Right atrium auricular region (tissue), 2 donors: Measurements from ENCODE around the gene SIX2. TPM values are rescaled to one million over a fixed set of nuclear protein-coding genes. Genes with fewer than 3 reads are reported as not detected.
A peak's percentile ranks its signal among the peaks of the same experiment; 100 is the strongest.

Source experiments
- DNase-seq: peaks from one replicate; pipeline ENCODE4 v3.0.0-alpha.2; 2019; ENCODE audit warnings: low spot score
- H3K27ac ChIP-seq, 2 donors: fragments of 200-600 bp; sonication (generic); 1 replicate in 1 of 2; 2 replicates in 1 of 2; pipeline ENCODE4 v1.5.1; 2016 to 2019
- H3K27me3 ChIP-seq, 2 donors: fragments of 200-600 bp; sonication (generic); one replicate each; pipeline versions ENCODE4 v1.5.1 to v1.6.0; 2017 to 2019
- H3K36me3 ChIP-seq: fragments of 200-600 bp; sonication (generic); one replicate; pipeline ENCODE4 v1.5.1; 2016
- H3K4me1 ChIP-seq, 2 donors: fragments of 200-600 bp; sonication (generic); one replicate each; pipeline versions ENCODE4 v1.5.1 to v1.6.0; 2017 to 2019
- H3K4me3 ChIP-seq, 2 donors: fragments of 200-600 bp; sonication (generic); 1 replicate in 1 of 2; 2 replicates in 1 of 2; pipeline ENCODE4 v1.5.1; 2017 to 2019; ENCODE audit warnings: mild to moderate bottlenecking in 1 of 2, moderate library complexity in 1 of 2
- H3K9me3 ChIP-seq, 2 donors: fragments of 200-600 bp; sonication (generic); one replicate each; pipeline ENCODE4 v1.5.1; 2019
- total RNA-seq, 2 donors: library from RNA; depleted of rRNA; stranded (reverse); fragments of >200 nt; gene quantifications; one replicate each; pipeline ENCODE4 v1.1.0, GENCODE V29; 2016
- TF ChIP-seq, protein P1 (sequence below), 2 donors: fragments of 200-600 bp; sonication (generic); IDR thresholded peaks; one replicate each; pipeline ENCODE4 v1.5.1; 2019; ENCODE audit warnings: antibody characterized with exemption in 2 of 2

Gene SIX2
- total RNA-seq, 2 donors from 2014 or later = 1.1 to 2.3 TPM

DNA sequence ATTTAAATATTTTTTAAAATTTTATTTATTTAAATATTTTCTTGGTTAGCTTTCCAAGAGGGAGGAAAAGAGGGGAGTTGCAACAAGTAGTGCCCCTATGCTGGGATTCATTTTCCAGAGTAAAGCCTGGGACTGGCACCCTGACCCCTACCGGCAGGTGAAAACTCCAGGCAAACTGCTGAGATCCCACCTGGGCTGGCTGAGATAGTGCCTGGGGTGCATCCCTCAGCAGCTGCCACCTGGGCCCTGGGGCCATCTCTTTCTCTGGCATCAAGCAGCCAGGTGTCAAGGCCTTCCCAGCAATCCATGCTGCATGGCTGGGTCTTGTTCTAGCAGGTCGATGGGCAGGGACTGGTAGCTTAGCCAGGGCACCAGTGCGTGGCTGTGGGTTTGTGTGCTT is 6.6 kb downstream of the SIX2 start:
- Histone ChIP-seq H3K36me3 (no peaks in the 10 kb centered on the region), H3K9me3 (no peaks in the 10 kb centered on the region), H3K27me3 (peaks cover 13 to 26% of the 10 kb centered on the region in 2 donors), H3K27ac (no peak overlapping the region), H3K4me3 (no peak overlapping the region), H3K4me1 (peaks cover 0 to 45% of the 10 kb centered on the region in 2 donors)
- TF ChIP-seq, protein P1, sequence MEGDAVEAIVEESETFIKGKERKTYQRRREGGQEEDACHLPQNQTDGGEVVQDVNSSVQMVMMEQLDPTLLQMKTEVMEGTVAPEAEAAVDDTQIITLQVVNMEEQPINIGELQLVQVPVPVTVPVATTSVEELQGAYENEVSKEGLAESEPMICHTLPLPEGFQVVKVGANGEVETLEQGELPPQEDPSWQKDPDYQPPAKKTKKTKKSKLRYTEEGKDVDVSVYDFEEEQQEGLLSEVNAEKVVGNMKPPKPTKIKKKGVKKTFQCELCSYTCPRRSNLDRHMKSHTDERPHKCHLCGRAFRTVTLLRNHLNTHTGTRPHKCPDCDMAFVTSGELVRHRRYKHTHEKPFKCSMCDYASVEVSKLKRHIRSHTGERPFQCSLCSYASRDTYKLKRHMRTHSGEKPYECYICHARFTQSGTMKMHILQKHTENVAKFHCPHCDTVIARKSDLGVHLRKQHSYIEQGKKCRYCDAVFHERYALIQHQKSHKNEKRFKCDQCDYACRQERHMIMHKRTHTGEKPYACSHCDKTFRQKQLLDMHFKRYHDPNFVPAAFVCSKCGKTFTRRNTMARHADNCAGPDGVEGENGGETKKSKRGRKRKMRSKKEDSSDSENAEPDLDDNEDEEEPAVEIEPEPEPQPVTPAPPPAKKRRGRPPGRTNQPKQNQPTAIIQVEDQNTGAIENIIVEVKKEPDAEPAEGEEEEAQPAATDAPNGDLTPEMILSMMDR (IDR thresholded peaks at IDR 0.05) = no peak
- no peak for DNase-seq

DNA sequence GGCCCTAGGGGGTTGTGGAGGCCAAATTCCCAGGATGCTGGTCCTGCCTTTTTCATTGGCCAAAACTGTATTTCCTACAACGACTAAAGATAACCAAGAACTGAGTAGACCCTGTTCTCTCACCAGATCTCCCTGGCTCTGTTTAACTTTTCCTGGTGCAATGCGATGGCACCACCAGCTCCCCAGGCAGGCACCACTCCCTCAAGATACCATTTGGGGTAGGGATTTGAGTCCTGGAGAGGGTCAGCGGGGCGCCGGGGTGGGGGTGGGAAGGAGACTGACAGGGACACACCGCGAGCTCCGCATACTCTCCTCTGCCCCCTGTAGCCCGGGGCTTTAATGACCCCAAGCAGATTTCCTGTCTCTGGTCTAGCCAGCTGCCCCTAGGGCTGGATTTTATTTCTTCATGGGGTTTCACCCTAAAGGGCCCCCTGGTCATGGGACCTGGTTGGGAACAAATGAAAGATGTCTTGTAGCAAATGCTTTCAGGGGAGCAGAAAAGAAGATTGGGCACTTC is 7.3 kb downstream of the SIX2 start:
- Histone ChIP-seq H3K4me3 (no peak overlapping the region), H3K36me3 (no peaks in the 10 kb centered on the region), H3K9me3 (no peaks in the 10 kb centered on the region), H3K27me3 (peaks cover 10 to 26% of the 10 kb centered on the region in 2 donors), H3K27ac (no peak overlapping the region), H3K4me1 (peaks cover 0 to 37% of the 10 kb centered on the region in 2 donors)
- DNase-seq = no peak
- TF ChIP-seq, protein P1 (IDR thresholded peaks at IDR 0.05) = no peak

DNA sequence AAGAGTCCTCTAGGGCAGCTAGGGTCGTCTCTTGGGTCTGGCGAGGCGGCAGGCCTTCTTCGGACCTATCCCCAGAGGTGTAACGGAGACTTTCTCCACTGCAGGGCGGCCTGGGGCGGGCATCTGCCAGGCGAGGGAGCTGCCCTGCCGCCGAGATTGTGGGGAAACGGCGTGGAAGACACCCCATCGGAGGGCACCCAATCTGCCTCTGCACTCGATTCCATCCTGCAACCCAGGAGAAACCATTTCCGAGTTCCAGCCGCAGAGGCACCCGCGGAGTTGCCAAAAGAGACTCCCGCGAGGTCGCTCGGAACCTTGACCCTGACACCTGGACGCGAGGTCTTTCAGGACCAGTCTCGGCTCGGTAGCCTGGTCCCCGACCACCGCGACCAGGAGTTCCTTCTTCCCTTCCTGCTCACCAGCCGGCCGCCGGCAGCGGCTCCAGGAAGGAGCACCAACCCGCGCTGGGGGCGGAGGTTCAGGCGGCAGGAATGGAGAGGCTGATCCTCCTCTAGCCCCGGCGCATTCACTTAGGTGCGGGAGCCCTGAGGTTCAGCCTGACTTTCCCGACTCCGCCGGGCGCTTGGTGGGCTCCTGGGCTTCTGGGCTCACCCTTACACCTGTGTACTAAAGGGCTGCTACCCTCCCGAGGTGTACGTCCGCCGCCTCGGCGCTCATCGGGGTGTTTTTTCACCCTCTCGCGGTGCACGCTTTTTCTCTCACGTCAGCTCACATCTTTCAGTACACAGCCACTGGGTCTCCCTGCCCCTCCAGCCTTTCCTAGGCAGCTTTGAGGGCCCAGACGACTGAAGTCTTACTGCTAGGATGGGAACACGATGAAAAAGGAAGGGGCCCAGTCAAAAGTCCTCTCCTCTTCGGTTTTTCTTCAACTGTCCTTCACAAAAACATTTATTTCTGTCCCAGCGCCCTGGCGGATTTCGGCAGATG is 8.1 kb downstream of the SIX2 start:
- no peaks in the 10 kb centered on the region for H3K9me3 ChIP-seq
- no peak for DNase-seq
- TF ChIP-seq, protein P1 (IDR thresholded peaks at IDR 0.05) = no peak
- H3K27ac ChIP-seq = no peak overlapping the region
- peaks cover 0 to 34% of the 10 kb centered on the region in 2 donors for H3K4me1 ChIP-seq
- H3K4me3 ChIP-seq = peak overlapping the region; percentile 11 to 43
- H3K27me3 ChIP-seq = peaks cover 10 to 24% of the 10 kb centered on the region in 2 donors
- H3K36me3 ChIP-seq = no peaks in the 10 kb centered on the region

GRCh38 chr2:45000341-45000901 is 8.8 kb downstream of the SIX2 start:
- H3K4me1 ChIP-seq = peaks cover 0 to 28% of the 10 kb centered on the region in 2 donors
- H3K36me3 ChIP-seq = no peaks in the 10 kb centered on the region
- no peaks in the 10 kb centered on the region for H3K9me3 ChIP-seq
- TF ChIP-seq, protein P1 (IDR thresholded peaks at IDR 0.05) = no peak
- no peak for DNase-seq
- peak overlapping the region in 1 of 2 donors; percentile 26 for H3K4me3 ChIP-seq
- H3K27ac ChIP-seq = no peak overlapping the region
- peaks cover 10 to 16% of the 10 kb centered on the region in 2 donors for H3K27me3 ChIP-seq

- Histone ChIP-seq H3K27ac (no peak overlapping the region), H3K27me3 (peaks cover 5 to 11% of the 10 kb centered on the region in 2 donors), H3K36me3 (no peaks in the 10 kb centered on the region), H3K4me1 (peaks cover 0 to 19% of the 10 kb centered on the region in 2 donors), H3K9me3 (no peaks in the 10 kb centered on the region), H3K4me3 (no peak overlapping the region)
- no peak for DNase-seq
- TF ChIP-seq, protein P1 (IDR thresholded peaks at IDR 0.05) = no peak
These were observed 9.7 kb downstream of the SIX2 start for GRCh38 chr2:44999540-44999939.
